GM12878 (cell line): Measurements from ENCODE around the gene LMF2. TPM values are rescaled to one million over a fixed set of nuclear protein-coding genes. Genes with fewer than 3 reads are reported as not detected.

ENCODE experiments used
- BACH1 ChIP-seq: fragments of 450-650 bp; IDR thresholded peaks from 2 replicates; pipeline ENCODE4 v1.6.1; 2017; ENCODE audit warnings: mild to moderate bottlenecking, borderline replicate concordance
- BCL3 ChIP-seq: IDR thresholded peaks from 2 replicates; pipeline ENCODE4 v1.6.1; 2011; ENCODE audit warnings: borderline replicate concordance, low read depth, mild to moderate bottlenecking, moderate library complexity, low read length; ENCODE audit not compliant: insufficient read depth, poor library complexity, severe bottlenecking
- CHD4 ChIP-seq: fragments of 200-600 bp; sonication (generic); IDR thresholded peaks from 2 replicates; pipeline ENCODE4 v1.6.1; 2016; ENCODE audit warnings: mild to moderate bottlenecking
- ELK1 ChIP-seq: IDR thresholded peaks from 2 replicates; pipeline ENCODE4 v1.6.1; 2012; ENCODE audit warnings: low read depth, low read length, improper control_type of control experiment
- HCFC1 ChIP-seq: fragments of 150-350 bp; IDR thresholded peaks from 2 replicates; pipeline ENCODE4 v1.6.1; 2014; ENCODE audit warnings: low read length
- JUND ChIP-seq: IDR thresholded peaks from 2 replicates; pipeline ENCODE4 v1.6.1; 2012; ENCODE audit warnings: low read depth, mild to moderate bottlenecking, low read length, improper control_type of control experiment, moderate library complexity
- KDM1A ChIP-seq: fragments of 200-600 bp; sonication (generic); IDR thresholded peaks from 2 replicates; pipeline ENCODE4 v1.6.1; 2016; ENCODE audit warnings: borderline replicate concordance
- MEF2B ChIP-seq: fragments of 450-650 bp; IDR thresholded peaks from 2 replicates; pipeline ENCODE4 v1.6.1; 2018; ENCODE audit warnings: mild to moderate bottlenecking, moderate library complexity; ENCODE audit not compliant: partially characterized antibody, poor library complexity, severe bottlenecking
- MLLT1 ChIP-seq: fragments of 450-650 bp; IDR thresholded peaks from 2 replicates; pipeline ENCODE4 v1.6.1; 2016; ENCODE audit warnings: mild to moderate bottlenecking
- PKNOX1 ChIP-seq: fragments of 450-650 bp; IDR thresholded peaks from 2 replicates; pipeline ENCODE4 v1.6.1; 2016; ENCODE audit warnings: mild to moderate bottlenecking
- POLR2AphosphoS5 ChIP-seq: IDR thresholded peaks from 2 replicates; pipeline ENCODE4 v1.6.1; 2011; ENCODE audit warnings: mild to moderate bottlenecking, low read length, inconsistent platforms
- PRDM15 ChIP-seq: fragments of 450-650 bp; formaldehyde crosslinking; IDR thresholded peaks from 2 replicates; pipeline ENCODE4 v1.4.0; 2020; ENCODE audit warnings: mild to moderate bottlenecking, moderate library complexity
- RUNX3 ChIP-seq: IDR thresholded peaks from 2 replicates; pipeline ENCODE4 v1.6.1; 2012; ENCODE audit warnings: low read length, inconsistent platforms
- SIX5 ChIP-seq: IDR thresholded peaks from 2 replicates; pipeline ENCODE4 v1.6.1; 2011; ENCODE audit warnings: mild to moderate bottlenecking, low read depth, low read length, moderate library complexity; ENCODE audit not compliant: severe bottlenecking
- TAF1 ChIP-seq: IDR thresholded peaks from 2 replicates; pipeline ENCODE4 v1.6.1; 2011; ENCODE audit warnings: mild to moderate bottlenecking, low read depth, low read length, borderline replicate concordance
- ZNF384 ChIP-seq: IDR thresholded peaks from 2 replicates; pipeline ENCODE4 v1.6.1; 2012; ENCODE audit warnings: low read depth, mild to moderate bottlenecking, low read length, improper control_type of control experiment, borderline replicate concordance
- polyA plus RNA-seq, 11 experiments: library from polyadenylated mRNA; depleted of rRNA in 4 of 11; unstranded in 6 of 11; stranded (reverse) in 5 of 11; fragments of >200 nt; fragmentation: Nextera tagmentation in 4 of 11; fragmentation: Illumina TruSeq in 1 of 11; extraction: Ambion mirVana in 4 of 11; extraction: Trizol in 1 of 11; gene quantifications; 1 replicate in 1 of 11; 2 replicates in 10 of 11; pipeline versions ENCODE4 v1.2.1 to v1.2.3, GENCODE V29; 2011 to 2016; ENCODE audit warnings: inconsistent platforms in 2 of 11, missing spikeins in 2 of 11, low read depth in 1 of 11
- total RNA-seq, 4 experiments: library from RNA; depleted of rRNA in 3 of 4; stranded (reverse); fragments of >200 nt in 3 of 4; fragmentation: Illumina TruSeq in 1 of 4; extraction: Trizol in 1 of 4; gene quantifications; 2 replicates each; pipeline versions ENCODE4 v1.2.1 to v1.2.3, GENCODE V29; 2013 to 2021
- TF ChIP-seq, protein P1 (sequence below): IDR thresholded peaks from 2 replicates; pipeline ENCODE4 v1.6.1; 2011; ENCODE audit warnings: low read depth, mild to moderate bottlenecking, low read length, moderate library complexity, borderline replicate concordance; ENCODE audit errors: extremely low read depth
- TF ChIP-seq, protein P2 (sequence below): IDR thresholded peaks from 2 replicates; pipeline ENCODE4 v1.6.1; 2012; ENCODE audit warnings: low read depth, low read length, improper control_type of control experiment

The LMF2 gene
- total and polyA plus RNA-seq, 10 of the 15 experiments (the other 5 are each of a cell fraction or from before 2014, with no cell fraction given): 0.08 to 57.5 (median 21.2) TPM

DNA sequence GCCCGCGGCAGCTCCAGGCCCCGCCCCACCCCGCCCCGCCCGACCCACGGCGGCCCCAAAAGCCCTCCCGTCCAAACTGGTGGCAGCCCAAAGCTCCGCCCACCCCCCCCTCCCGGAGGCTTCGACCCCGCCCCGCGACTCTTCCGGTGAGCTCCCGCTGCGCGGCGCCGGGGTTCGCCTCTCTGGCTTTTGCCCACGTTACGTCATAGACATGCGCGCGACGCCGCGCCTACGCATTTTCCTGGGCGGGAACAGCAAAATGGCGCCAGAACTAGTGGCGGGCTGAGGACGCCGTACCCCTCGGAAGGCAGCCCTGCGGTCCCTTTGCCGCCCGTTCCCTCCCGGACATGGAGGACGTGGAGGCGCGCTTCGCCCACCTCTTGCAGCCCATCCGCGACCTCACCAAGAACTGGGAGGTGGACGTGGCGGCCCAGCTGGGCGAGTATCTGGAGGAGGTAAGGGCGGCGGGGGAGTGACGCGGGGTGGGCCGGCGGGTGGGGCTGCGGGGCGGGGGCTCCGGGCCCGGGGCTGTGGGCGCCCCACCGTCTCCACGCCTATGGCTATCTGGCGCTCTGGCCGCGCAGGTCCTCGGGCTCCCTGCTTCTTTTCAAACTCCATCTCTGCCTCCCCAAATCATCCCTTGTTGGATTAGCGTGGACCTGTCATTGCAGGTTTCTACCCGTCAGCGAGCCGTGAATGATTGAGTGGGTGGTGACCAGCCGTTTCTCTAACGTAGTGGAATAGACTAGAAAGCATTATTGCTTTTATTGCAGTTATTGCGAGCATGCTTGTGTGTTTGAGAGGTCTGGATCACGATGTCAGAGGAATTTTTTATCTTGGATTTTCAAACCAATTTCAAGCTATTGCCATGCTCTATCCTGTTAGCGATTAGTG, 736 bp upstream of the LMF2 start, which contains the start of gene NCAPH2 (continued):
- TF ChIP-seq PRDM15 (no peak), MEF2B (peak; percentile 22), BACH1 (peak; percentile 79), KDM1A (no peak), HCFC1 (peak; percentile 71), ELK1 (peak; percentile 70; the same call in 1 of the 2 replicates), SIX5 (peak; percentile 29), BCL3 (no peak), MLLT1 (no peak), TAF1 (peak; percentile 95), CHD4 (no peak), ZNF384 (no peak), JUND (no peak), POLR2AphosphoS5 (peak; percentile 74), RUNX3 (peak; percentile 78), PKNOX1 (peak; percentile 88)
- TF ChIP-seq, protein P1, sequence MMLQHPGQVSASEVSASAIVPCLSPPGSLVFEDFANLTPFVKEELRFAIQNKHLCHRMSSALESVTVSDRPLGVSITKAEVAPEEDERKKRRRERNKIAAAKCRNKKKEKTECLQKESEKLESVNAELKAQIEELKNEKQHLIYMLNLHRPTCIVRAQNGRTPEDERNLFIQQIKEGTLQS: peak; percentile 67; the same call in 1 of the 2 replicates
- TF ChIP-seq, protein P2, sequence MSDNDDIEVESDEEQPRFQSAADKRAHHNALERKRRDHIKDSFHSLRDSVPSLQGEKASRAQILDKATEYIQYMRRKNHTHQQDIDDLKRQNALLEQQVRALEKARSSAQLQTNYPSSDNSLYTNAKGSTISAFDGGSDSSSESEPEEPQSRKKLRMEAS: peak; percentile 47
